HG03108 (cell line): Measurements from ENCODE around the gene AGAP1.

Experiments used
- ATAC-seq: cut with Tn5 transposase; IDR thresholded peaks from one replicate; pipeline ENCODE4 v1.9.1; 2021; ENCODE audit warnings: moderate library complexity; ENCODE audit not compliant: unreplicated experiment

The AGAP1 gene

GRCh38 chr2:235626658-235627057 lies 132.8 kb downstream of the AGAP1 start:
- ATAC-seq = no peak

GRCh38 chr2:235627682-235628081 lies 133.8 kb downstream of the AGAP1 start:
- no peak for ATAC-seq

GRCh38 chr2:235630718-235631296 lies 137.0 kb downstream of the AGAP1 start:
- ATAC-seq = no peak

- ATAC-seq = no peak
These were observed 140.8 kb downstream of the AGAP1 start for GRCh38 chr2:235634435-235635158.

GRCh38 chr2:235636546-235636945 lies 142.7 kb downstream of the AGAP1 start:
- no peak for ATAC-seq

- no peak for ATAC-seq
These were observed 144.1 kb downstream of the AGAP1 start for GRCh38 chr2:235637896-235638295.

GRCh38 chr2:235638541-235639427 lies 144.9 kb downstream of the AGAP1 start:
- ATAC-seq = no peak

- no peak for ATAC-seq
These were observed 145.6 kb downstream of the AGAP1 start for GRCh38 chr2:235639428-235639773.

GRCh38 chr2:235639885-235640284 lies 146.0 kb downstream of the AGAP1 start:
- no peak for ATAC-seq

- ATAC-seq = no peak
These were observed 146.5 kb downstream of the AGAP1 start for GRCh38 chr2:235640377-235640776.

- no peak for ATAC-seq
These were observed 147.3 kb downstream of the AGAP1 start for GRCh38 chr2:235640926-235641723.

- ATAC-seq = no peak
These were observed 148.1 kb downstream of the AGAP1 start for GRCh38 chr2:235641956-235642355.

GRCh38 chr2:235642446-235643098 lies 148.7 kb downstream of the AGAP1 start:
- no peak for ATAC-seq

- no peak for ATAC-seq
These were observed 150.1 kb downstream of the AGAP1 start for GRCh38 chr2:235643680-235644511.

GRCh38 chr2:235647264-235647663 lies 153.4 kb downstream of the AGAP1 start:
- ATAC-seq = no peak

GRCh38 chr2:235647877-235648276 lies 154.0 kb downstream of the AGAP1 start:
- ATAC-seq = no peak

GRCh38 chr2:235649418-235649817 lies 155.6 kb downstream of the AGAP1 start:
- no peak for ATAC-seq

GRCh38 chr2:235651643-235652042 lies 157.8 kb downstream of the AGAP1 start:
- ATAC-seq = no peak

- ATAC-seq = no peak
These were observed 160.4 kb downstream of the AGAP1 start for GRCh38 chr2:235654103-235654813.
